Measurements from ENCODE around the gene HOMER3. TPM values are rescaled to one million over a fixed set of nuclear protein-coding genes. Genes with fewer than 3 reads are reported as not detected.

HOMER3 gene
- total RNA-seq, 1 experiment from 2014 or later, result 58.9 TPM

- TF ChIP-seq, protein P1, sequence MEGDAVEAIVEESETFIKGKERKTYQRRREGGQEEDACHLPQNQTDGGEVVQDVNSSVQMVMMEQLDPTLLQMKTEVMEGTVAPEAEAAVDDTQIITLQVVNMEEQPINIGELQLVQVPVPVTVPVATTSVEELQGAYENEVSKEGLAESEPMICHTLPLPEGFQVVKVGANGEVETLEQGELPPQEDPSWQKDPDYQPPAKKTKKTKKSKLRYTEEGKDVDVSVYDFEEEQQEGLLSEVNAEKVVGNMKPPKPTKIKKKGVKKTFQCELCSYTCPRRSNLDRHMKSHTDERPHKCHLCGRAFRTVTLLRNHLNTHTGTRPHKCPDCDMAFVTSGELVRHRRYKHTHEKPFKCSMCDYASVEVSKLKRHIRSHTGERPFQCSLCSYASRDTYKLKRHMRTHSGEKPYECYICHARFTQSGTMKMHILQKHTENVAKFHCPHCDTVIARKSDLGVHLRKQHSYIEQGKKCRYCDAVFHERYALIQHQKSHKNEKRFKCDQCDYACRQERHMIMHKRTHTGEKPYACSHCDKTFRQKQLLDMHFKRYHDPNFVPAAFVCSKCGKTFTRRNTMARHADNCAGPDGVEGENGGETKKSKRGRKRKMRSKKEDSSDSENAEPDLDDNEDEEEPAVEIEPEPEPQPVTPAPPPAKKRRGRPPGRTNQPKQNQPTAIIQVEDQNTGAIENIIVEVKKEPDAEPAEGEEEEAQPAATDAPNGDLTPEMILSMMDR (IDR thresholded peaks at IDR 0.05; ENCODE audit: unreplicated experiment), result no peak
- Mint-ChIP-seq H3K36me3 (ENCODE audit: insufficient read depth, unreplicated experiment) (peaks cover 11% of the 10 kb centered on the region), H3K4me3 (ENCODE audit: unreplicated experiment) (peak overlapping the region; percentile 19), H3K4me1 (ENCODE audit: insufficient read depth, unreplicated experiment) (peaks cover 14% of the 10 kb centered on the region), H3K27ac (ENCODE audit: low read depth, unreplicated experiment) (no peak overlapping the region), H3K9me3 (ENCODE audit: unreplicated experiment) (no peaks in the 10 kb centered on the region), H3K27me3 (ENCODE audit: insufficient read depth, unreplicated experiment) (no peaks in the 10 kb centered on the region)
- POLR2A ChIA-PET, result interaction anchor here (1.3 kb wide), 1 partner anchor 8 kb away, joined by 5 read pairs; no protein-coding TSS in a partner anchor
- CTCF ChIA-PET, result interaction anchor here (0.8 to 1.8 kb wide), 3 partner anchors 8 to 44 kb away, joined by 3 to 4 read pairs (median 3); no protein-coding TSS in a partner anchor
- no peak for DNase-seq (ENCODE audit: unreplicated experiment)
- BruUV-seq (replicated peaks), result no TSS peak
- intact Hi-C loops (cut with micrococcal nuclease), result no loop called here
Measured at GRCh38 chr19:18942692-18943091, 1.7 kb upstream of the HOMER3 start.

GRCh38 chr19:18941628-18942354, 774 bp upstream of the HOMER3 start:
- ChIA-PET CTCF (interaction anchor here (1.2 kb wide), 1 partner anchor 9 kb away, joined by 3 read pairs; no protein-coding TSS in a partner anchor), POLR2A (interaction anchor here (1.3 to 3.9 kb wide), 2 partner anchors 9 to 23 kb away, joined by 5 to 37 read pairs; partner anchors contain the start of genes COPE and DDX49)
- no TSS peak for BruUV-seq (replicated peaks)
- TF ChIP-seq, protein P1 (IDR thresholded peaks at IDR 0.05; ENCODE audit: unreplicated experiment), result no peak
- Mint-ChIP-seq H3K9me3 (ENCODE audit: unreplicated experiment) (no peaks in the 10 kb centered on the region), H3K27me3 (ENCODE audit: insufficient read depth, unreplicated experiment) (no peaks in the 10 kb centered on the region), H3K4me1 (ENCODE audit: insufficient read depth, unreplicated experiment) (peaks cover 17% of the 10 kb centered on the region), H3K36me3 (ENCODE audit: insufficient read depth, unreplicated experiment) (peaks cover 20% of the 10 kb centered on the region), H3K4me3 (ENCODE audit: unreplicated experiment) (peak overlapping the region; percentile 94), H3K27ac (ENCODE audit: low read depth, unreplicated experiment) (no peak overlapping the region)
- intact Hi-C loops (cut with micrococcal nuclease), result no loop called here
- no peak for DNase-seq (ENCODE audit: unreplicated experiment)

DNA sequence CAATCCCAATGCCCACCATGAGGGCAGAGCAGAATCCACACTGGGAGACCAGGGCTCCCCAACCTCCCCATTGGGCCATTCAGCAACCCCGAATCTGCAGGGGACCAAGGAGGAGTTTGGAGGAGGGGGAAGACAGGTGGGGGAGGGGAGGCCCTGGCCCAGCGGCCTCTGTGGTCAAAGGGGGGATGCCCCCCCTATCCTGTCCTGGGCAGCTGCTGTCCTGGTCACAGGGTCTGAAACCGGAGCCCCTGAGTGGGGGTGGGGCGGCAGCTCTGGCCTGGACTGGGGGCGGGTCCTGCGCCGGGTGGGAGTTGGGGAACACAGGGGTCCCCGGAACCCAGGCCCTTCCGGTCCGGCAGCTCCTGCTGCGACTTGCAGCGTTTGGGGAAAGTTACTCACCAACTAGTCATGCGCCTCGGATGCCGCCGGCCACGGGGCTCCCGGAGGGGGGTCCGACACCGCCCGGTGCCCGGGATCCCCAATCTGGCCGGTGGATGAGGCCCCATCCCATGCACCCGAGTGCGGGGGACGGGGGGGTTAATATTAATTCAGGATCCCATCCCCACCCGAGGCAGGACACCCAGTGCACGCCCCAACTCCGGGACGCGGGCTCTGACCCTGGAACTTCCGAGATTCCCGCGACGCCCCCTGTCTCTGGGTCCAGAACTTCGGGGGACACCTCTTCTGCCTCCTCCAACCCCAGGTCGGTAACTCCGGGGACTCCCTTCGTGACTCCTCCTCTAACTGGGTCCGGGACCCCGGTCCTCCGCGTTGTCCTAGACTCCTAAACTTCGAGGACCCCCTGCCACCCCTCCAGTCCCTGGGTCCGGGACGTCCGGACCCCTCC, 872 bp downstream of the HOMER3 start:
- BruUV-seq (replicated peaks), result no TSS peak
- TF ChIP-seq, protein P1 (IDR thresholded peaks at IDR 0.05; ENCODE audit: unreplicated experiment), result no peak
- Mint-ChIP-seq H3K36me3 (ENCODE audit: insufficient read depth, unreplicated experiment) (peaks cover 25% of the 10 kb centered on the region), H3K27ac (ENCODE audit: low read depth, unreplicated experiment) (peak overlapping the region; percentile 93), H3K4me3 (ENCODE audit: unreplicated experiment) (peak overlapping the region; percentile 94), H3K27me3 (ENCODE audit: insufficient read depth, unreplicated experiment) (no peaks in the 10 kb centered on the region), H3K4me1 (ENCODE audit: insufficient read depth, unreplicated experiment) (peaks cover 17% of the 10 kb centered on the region), H3K9me3 (ENCODE audit: unreplicated experiment) (no peaks in the 10 kb centered on the region)
- ChIA-PET POLR2A (interaction anchor here (0.6 to 3.9 kb wide), 11 partner anchors 11 to 491 kb away, joined by 3 to 37 read pairs (median 4); partner anchors contain the start of genes COPE, DDX49 and UBA52), CTCF (interaction anchor here (0.7 to 2.2 kb wide), 3 partner anchors 9 to 47 kb away, joined by 3 to 17 read pairs (median 6); no protein-coding TSS in a partner anchor)
- intact Hi-C loops (cut with micrococcal nuclease), result loop anchor here (1.0 kb wide), 1 partner anchor 46 kb away; no protein-coding TSS in a partner anchor
- peak; percentile 64 for DNase-seq (ENCODE audit: unreplicated experiment)
